HepG2 (cell line): Measurements from ENCODE around the gene LINC00237. TPM values are rescaled to one million over a fixed set of nuclear protein-coding genes. Genes with fewer than 3 reads are reported as not detected.

ENCODE experiments used
- ADNP ChIP-seq: sonication (generic); formaldehyde crosslinking; IDR thresholded peaks from 2 replicates; pipeline ENCODE4 v1.4.0; 2020; ENCODE audit warnings: missing genetic modification reagents
- CREB1 ChIP-seq, 2 experiments: fragments of 450-650 bp in 1 of 2; IDR thresholded peaks; 2 replicates each; pipeline ENCODE4 v1.6.1; 2016 to 2017; ENCODE audit warnings: control low read depth in 1 of 2, mild to moderate bottlenecking in 1 of 2, missing compliant biosample characterization in 1 of 2, missing genetic modification characterization in 1 of 2
- CREM ChIP-seq, 2 experiments: sonication (generic) in 1 of 2; formaldehyde crosslinking in 1 of 2; IDR thresholded peaks; 2 replicates each; pipeline versions ENCODE4 v1.4.0 to v1.6.1; 2016 to 2020; ENCODE audit warnings: antibody characterized with exemption in 1 of 2, mild to moderate bottlenecking in 1 of 2, missing genetic modification reagents in 1 of 2
- EP300 ChIP-seq, 3 experiments: sonication (generic) in 1 of 3; formaldehyde crosslinking in 1 of 3; IDR thresholded peaks; 2 replicates each; pipeline versions ENCODE4 v1.5.1 to v1.6.1; 2011 to 2020; ENCODE audit warnings: low read depth in 2 of 3, low read length in 2 of 3, borderline replicate concordance in 1 of 3, improper control_type of control experiment in 1 of 3, mild to moderate bottlenecking in 1 of 3, missing genetic modification reagents in 1 of 3, moderate library complexity in 1 of 3
- FOXA1 ChIP-seq, 2 experiments: fragments of 450-650 bp in 1 of 2; sonication (generic) in 1 of 2; formaldehyde crosslinking in 1 of 2; IDR thresholded peaks; 2 replicates each; pipeline versions ENCODE4 v1.4.0 to v1.6.1; 2016 to 2020; ENCODE audit warnings: missing genetic modification reagents in 1 of 2
- FOXO1 ChIP-seq: sonication (generic); formaldehyde crosslinking; IDR thresholded peaks from 2 replicates; pipeline ENCODE4 v1.4.0; 2020; ENCODE audit warnings: missing genetic modification reagents
- GABPB1 ChIP-seq: IDR thresholded peaks from 2 replicates; pipeline ENCODE4 v1.6.1; 2016; ENCODE audit warnings: mild to moderate bottlenecking, missing genetic modification reagents, moderate library complexity, missing compliant biosample characterization
- KAT8 ChIP-seq: IDR thresholded peaks from 2 replicates; pipeline ENCODE4 v1.6.1; 2016; ENCODE audit warnings: missing genetic modification reagents, missing compliant biosample characterization
- KLF16 ChIP-seq, 2 experiments: sonication (generic) in 1 of 2; formaldehyde crosslinking in 1 of 2; IDR thresholded peaks; 2 replicates each; pipeline versions ENCODE4 v1.6.1 to v1.8.0; 2016 to 2023; ENCODE audit warnings: missing genetic modification reagents in 2 of 2, missing compliant biosample characterization in 1 of 2
- MIER3 ChIP-seq: IDR thresholded peaks from 2 replicates; pipeline ENCODE4 v1.6.1; 2016; ENCODE audit warnings: missing compliant biosample characterization, borderline replicate concordance
- NCOA1 ChIP-seq: sonication (generic); formaldehyde crosslinking; IDR thresholded peaks from 2 replicates; pipeline ENCODE4 v1.9.0; 2021; ENCODE audit warnings: missing genetic modification reagents
- PHF8 ChIP-seq: sonication (generic); formaldehyde crosslinking; IDR thresholded peaks from 2 replicates; pipeline ENCODE4 v1.5.0; 2020; ENCODE audit warnings: missing genetic modification reagents
- ZNF33B ChIP-seq: sonication (generic); formaldehyde crosslinking; IDR thresholded peaks from 2 replicates; pipeline ENCODE4 v1.5.1; 2020; ENCODE audit warnings: mild to moderate bottlenecking, missing genetic modification reagents
- ZNF747 ChIP-seq: sonication (generic); formaldehyde crosslinking; IDR thresholded peaks from 2 replicates; pipeline ENCODE4 v1.8.1; 2023; ENCODE audit warnings: missing genetic modification reagents, mild to moderate bottlenecking, borderline replicate concordance
- polyA plus RNA-seq, 8 experiments: library from polyadenylated mRNA; depleted of rRNA in 3 of 8; stranded (reverse) in 7 of 8; unstranded in 1 of 8; fragments of >200 nt; fragmentation: Illumina TruSeq in 4 of 8; extraction: Trizol in 4 of 8; gene quantifications; 2 replicates each; pipeline versions ENCODE4 v1.2.1 to v1.2.3, GENCODE V29; 2011 to 2016; ENCODE audit warnings: low read depth in 4 of 8, missing spikeins in 1 of 8, mixed read lengths in 1 of 8; ENCODE audit not compliant: insufficient read depth in 1 of 8
- total RNA-seq, 5 experiments: library from RNA; depleted of rRNA; stranded (reverse); fragments of >200 nt; fragmentation: Illumina TruSeq; extraction: Trizol; gene quantifications; 2 replicates each; pipeline ENCODE4 v1.2.3, GENCODE V29; 2016; ENCODE audit warnings: low read depth in 1 of 5
- TF ChIP-seq, protein P1 (sequence below): IDR thresholded peaks from 2 replicates; pipeline ENCODE4 v1.6.1; 2016; ENCODE audit warnings: mild to moderate bottlenecking
- TF ChIP-seq, protein P2 (sequence below): conservative IDR thresholded peaks from 2 replicates; pipeline ENCODE4 v1.6.1; 2018; ENCODE audit warnings: missing genetic modification reagents
- TF ChIP-seq, protein P3 (sequence below): sonication (generic); formaldehyde crosslinking; IDR thresholded peaks from 2 replicates; pipeline ENCODE4 v1.5.0; 2020; ENCODE audit warnings: mild to moderate bottlenecking, missing genetic modification reagents, moderate library complexity
- TF ChIP-seq, protein P4 (sequence below): sonication (generic); formaldehyde crosslinking; conservative IDR thresholded peaks from 2 replicates; pipeline ENCODE4 v1.4.0; 2020; ENCODE audit warnings: missing genetic modification reagents
- TF ChIP-seq, protein P5 (sequence below): IDR thresholded peaks from 2 replicates; pipeline ENCODE4 v1.6.1; 2016; ENCODE audit warnings: mild to moderate bottlenecking, missing biosample characterization, missing genetic modification reagents

The LINC00237 gene
- total and polyA plus RNA-seq, 2 of the 13 experiments (the other 11 are each of a cell fraction or from before 2014, with no cell fraction given): not detected

DNA sequence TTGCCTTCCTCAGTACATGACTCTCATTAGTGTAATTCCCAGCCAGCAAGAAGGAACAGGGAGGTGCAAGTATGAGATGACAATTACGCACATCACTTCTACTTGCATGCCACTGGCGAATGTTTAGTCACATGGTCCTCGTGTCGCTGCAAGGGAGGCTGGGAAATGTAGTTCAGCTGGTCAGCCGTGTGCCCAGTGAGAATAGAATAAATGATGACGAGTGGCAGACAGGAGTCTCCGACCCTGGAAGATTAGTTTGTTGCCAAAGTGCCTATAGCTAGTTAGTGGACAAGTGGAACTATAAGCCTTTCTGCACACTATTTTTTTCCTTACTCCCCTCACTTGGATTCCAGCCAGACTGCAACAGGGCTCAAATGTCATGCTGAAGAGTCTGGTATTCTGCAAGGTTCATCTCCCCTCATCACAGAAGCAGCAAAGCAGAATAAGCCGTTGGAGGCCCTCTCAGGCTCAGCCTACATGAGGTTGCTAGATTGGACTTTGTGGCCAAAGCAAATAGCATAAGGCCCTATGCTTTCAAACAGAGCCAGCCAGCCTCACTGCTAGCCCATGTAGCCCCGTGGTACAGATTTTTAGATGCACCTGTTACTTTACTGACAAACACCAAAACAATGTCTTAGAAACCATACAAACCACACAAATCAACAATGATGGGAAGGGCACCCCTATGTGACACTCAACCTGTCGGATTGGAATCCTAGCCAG is 9.7 kb downstream of the LINC00237 start (continued):
- peak; percentile 57; the same call in 1 of the 2 replicates for TF ChIP-seq GABPB1 (CRISPR knock-in tag)
- 0 out of 4 replicates have a peak, but pooled peaks of 1 of the 2 experiments have one; percentile 24 for TF ChIP-seq EP300 (IDR thresholded peaks at IDR 0.05; ENCODE audit: low read depth in 2 of 2, low read length in 2 of 2)
- TF ChIP-seq EP300 (CRISPR knock-in tag; IDR thresholded peaks at IDR 0.05; ENCODE audit: borderline replicate concordance): 0 out of 2 replicates have a peak, but pooled peaks have one; percentile 54
- TF ChIP-seq, protein P1, sequence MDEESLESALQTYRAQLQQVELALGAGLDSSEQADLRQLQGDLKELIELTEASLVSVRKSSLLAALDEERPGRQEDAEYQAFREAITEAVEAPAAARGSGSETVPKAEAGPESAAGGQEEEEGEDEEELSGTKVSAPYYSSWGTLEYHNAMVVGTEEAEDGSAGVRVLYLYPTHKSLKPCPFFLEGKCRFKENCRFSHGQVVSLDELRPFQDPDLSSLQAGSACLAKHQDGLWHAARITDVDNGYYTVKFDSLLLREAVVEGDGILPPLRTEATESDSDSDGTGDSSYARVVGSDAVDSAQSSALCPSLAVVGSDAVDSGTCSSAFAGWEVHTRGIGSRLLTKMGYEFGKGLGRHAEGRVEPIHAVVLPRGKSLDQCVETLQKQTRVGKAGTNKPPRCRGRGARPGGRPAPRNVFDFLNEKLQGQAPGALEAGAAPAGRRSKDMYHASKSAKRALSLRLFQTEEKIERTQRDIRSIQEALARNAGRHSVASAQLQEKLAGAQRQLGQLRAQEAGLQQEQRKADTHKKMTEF: 0 out of 2 replicates have a peak, but pooled peaks have one; percentile 22
- peak; percentile 71 for TF ChIP-seq CREB1 (IDR thresholded peaks at IDR 0.05)
- peak; percentile 29; the same call in 1 of the 2 replicates for TF ChIP-seq CREB1 (CRISPR knock-in tag; IDR thresholded peaks at IDR 0.05)
- peak in 1 of 2 experiments; percentile 42; a peak in 1 of 4 replicates for TF ChIP-seq KLF16 (CRISPR knock-in tag; IDR thresholded peaks at IDR 0.05)
- no peak for TF ChIP-seq ZNF747 (CRISPR knock-in tag)
- TF ChIP-seq, protein P2, sequence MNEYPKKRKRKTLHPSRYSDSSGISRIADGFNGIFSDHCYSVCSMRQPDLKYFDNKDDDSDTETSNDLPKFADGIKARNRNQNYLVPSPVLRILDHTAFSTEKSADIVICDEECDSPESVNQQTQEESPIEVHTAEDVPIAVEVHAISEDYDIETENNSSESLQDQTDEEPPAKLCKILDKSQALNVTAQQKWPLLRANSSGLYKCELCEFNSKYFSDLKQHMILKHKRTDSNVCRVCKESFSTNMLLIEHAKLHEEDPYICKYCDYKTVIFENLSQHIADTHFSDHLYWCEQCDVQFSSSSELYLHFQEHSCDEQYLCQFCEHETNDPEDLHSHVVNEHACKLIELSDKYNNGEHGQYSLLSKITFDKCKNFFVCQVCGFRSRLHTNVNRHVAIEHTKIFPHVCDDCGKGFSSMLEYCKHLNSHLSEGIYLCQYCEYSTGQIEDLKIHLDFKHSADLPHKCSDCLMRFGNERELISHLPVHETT (CRISPR knock-in tag): 0 out of 2 replicates have a peak, but pooled peaks have one; percentile 29
- no peak for TF ChIP-seq ZNF33B (CRISPR knock-in tag)
- TF ChIP-seq FOXA1 (IDR thresholded peaks at IDR 0.05): no peak
- TF ChIP-seq FOXA1 (CRISPR knock-in tag; IDR thresholded peaks at IDR 0.05): 0 out of 2 replicates have a peak, but pooled peaks have one; percentile 26
- 0 out of 2 replicates have a peak, but pooled peaks have one; percentile 58 for TF ChIP-seq NCOA1
- TF ChIP-seq, protein P3, sequence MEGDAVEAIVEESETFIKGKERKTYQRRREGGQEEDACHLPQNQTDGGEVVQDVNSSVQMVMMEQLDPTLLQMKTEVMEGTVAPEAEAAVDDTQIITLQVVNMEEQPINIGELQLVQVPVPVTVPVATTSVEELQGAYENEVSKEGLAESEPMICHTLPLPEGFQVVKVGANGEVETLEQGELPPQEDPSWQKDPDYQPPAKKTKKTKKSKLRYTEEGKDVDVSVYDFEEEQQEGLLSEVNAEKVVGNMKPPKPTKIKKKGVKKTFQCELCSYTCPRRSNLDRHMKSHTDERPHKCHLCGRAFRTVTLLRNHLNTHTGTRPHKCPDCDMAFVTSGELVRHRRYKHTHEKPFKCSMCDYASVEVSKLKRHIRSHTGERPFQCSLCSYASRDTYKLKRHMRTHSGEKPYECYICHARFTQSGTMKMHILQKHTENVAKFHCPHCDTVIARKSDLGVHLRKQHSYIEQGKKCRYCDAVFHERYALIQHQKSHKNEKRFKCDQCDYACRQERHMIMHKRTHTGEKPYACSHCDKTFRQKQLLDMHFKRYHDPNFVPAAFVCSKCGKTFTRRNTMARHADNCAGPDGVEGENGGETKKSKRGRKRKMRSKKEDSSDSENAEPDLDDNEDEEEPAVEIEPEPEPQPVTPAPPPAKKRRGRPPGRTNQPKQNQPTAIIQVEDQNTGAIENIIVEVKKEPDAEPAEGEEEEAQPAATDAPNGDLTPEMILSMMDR: no peak
- TF ChIP-seq CREM (IDR thresholded peaks at IDR 0.05): peak; percentile 65; the same call in 1 of the 2 replicates
- no peak for TF ChIP-seq CREM (CRISPR knock-in tag; IDR thresholded peaks at IDR 0.05)
- TF ChIP-seq ADNP: no peak
- TF ChIP-seq, protein P4, sequence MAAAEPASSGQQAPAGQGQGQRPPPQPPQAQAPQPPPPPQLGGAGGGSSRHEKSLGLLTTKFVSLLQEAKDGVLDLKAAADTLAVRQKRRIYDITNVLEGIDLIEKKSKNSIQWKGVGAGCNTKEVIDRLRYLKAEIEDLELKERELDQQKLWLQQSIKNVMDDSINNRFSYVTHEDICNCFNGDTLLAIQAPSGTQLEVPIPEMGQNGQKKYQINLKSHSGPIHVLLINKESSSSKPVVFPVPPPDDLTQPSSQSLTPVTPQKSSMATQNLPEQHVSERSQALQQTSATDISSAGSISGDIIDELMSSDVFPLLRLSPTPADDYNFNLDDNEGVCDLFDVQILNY (CRISPR knock-in tag): 0 out of 2 replicates have a peak, but pooled peaks have one; percentile 5
- peak; percentile 34; the same call in 1 of the 2 replicates for TF ChIP-seq PHF8 (CRISPR knock-in tag)
- 0 out of 2 replicates have a peak, but pooled peaks have one; percentile 44 for TF ChIP-seq MIER3 (CRISPR knock-in tag)
- TF ChIP-seq KAT8 (CRISPR knock-in tag): peak; percentile 14; the same call in 1 of the 2 replicates
- TF ChIP-seq, protein P5, sequence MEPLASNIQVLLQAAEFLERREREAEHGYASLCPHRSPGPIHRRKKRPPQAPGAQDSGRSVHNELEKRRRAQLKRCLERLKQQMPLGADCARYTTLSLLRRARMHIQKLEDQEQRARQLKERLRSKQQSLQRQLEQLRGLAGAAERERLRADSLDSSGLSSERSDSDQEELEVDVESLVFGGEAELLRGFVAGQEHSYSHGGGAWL (CRISPR knock-in tag): no peak; the same call in 1 of the 2 replicates
- TF ChIP-seq FOXO1 (CRISPR knock-in tag): 0 out of 2 replicates have a peak, but pooled peaks have one; percentile 30
